Hepatocyte (in vitro differentiated cells): ENCODE measurements around the gene GPD1. TPM values are rescaled to one million over a fixed set of nuclear protein-coding genes. Genes with fewer than 3 reads are reported as not detected.
A peak's percentile ranks its signal among the peaks of the same experiment; 100 is the strongest.

Experiments used
- DNase-seq: peaks from one replicate; pipeline ENCODE4 v3.0.0-alpha.2; 2016; ENCODE audit warnings: low spot score
- H2AFZ ChIP-seq: fragments of 200-600 bp; sonication (generic); 2 replicates; pipeline ENCODE4 v1.6.0; 2016; ENCODE audit warnings: antibody characterized with exemption, mild to moderate bottlenecking
- H3K27ac ChIP-seq: fragments of 200-600 bp; sonication (generic); 2 replicates; pipeline ENCODE4 v1.5.1; 2016; ENCODE audit warnings: mild to moderate bottlenecking
- H3K27me3 ChIP-seq: fragments of 200-600 bp; sonication (generic); 2 replicates; pipeline ENCODE4 v1.6.1; 2016
- H3K36me3 ChIP-seq: fragments of 200-600 bp; sonication (generic); replicated peaks from 2 replicates; pipeline ENCODE4 v1.5.1; 2016; ENCODE audit warnings: low read depth; ENCODE audit not compliant: insufficient read depth
- H3K4me1 ChIP-seq: fragments of 200-600 bp; sonication (generic); 2 replicates; pipeline ENCODE4 v1.5.1; 2016; ENCODE audit warnings: mild to moderate bottlenecking, moderate library complexity; ENCODE audit not compliant: insufficient read depth
- H3K4me2 ChIP-seq: fragments of 200-600 bp; sonication (generic); 2 replicates; pipeline ENCODE4 v1.6.0; 2016
- H3K4me3 ChIP-seq: fragments of 200-600 bp; sonication (generic); 2 replicates; pipeline ENCODE4 v1.5.1; 2016; ENCODE audit warnings: mild to moderate bottlenecking
- H3K79me2 ChIP-seq: fragments of 200-600 bp; sonication (generic); 2 replicates; pipeline ENCODE4 v1.6.0; 2017; ENCODE audit warnings: mild to moderate bottlenecking
- H3K9me2 ChIP-seq: fragments of 200-600 bp; sonication (generic); replicated peaks from 2 replicates; pipeline ENCODE4 v1.6.0; 2017; ENCODE audit warnings: mild to moderate bottlenecking; ENCODE audit not compliant: insufficient read depth
- H3K9me3 ChIP-seq: fragments of 200-600 bp; sonication (generic); 2 replicates; pipeline ENCODE4 v1.5.1; 2016; ENCODE audit warnings: low read depth, mild to moderate bottlenecking
- H4K20me1 ChIP-seq: fragments of 200-600 bp; sonication (generic); 2 replicates; pipeline ENCODE4 v1.6.0; 2016; ENCODE audit warnings: mild to moderate bottlenecking; ENCODE audit not compliant: insufficient read depth, poor library complexity, severe bottlenecking
- EZH2 ChIP-seq: fragments of 200-600 bp; sonication (generic); IDR thresholded peaks from 2 replicates; pipeline ENCODE4 v1.6.1; 2016; ENCODE audit warnings: antibody characterized with exemption, mild to moderate bottlenecking, borderline replicate concordance
- EZH2phosphoT487 ChIP-seq: fragments of 200-600 bp; sonication (generic); IDR thresholded peaks from one replicate; pipeline ENCODE4 v1.6.1; 2018; ENCODE audit warnings: antibody characterized with exemption, mild to moderate bottlenecking, low read depth, moderate library complexity; ENCODE audit not compliant: unreplicated experiment, severe bottlenecking
- WGBS: methylation state at CpG from one replicate; pipeline ENCODE4 v1.1.6; 2016; ENCODE audit warnings: low lambda C conversion rate; ENCODE audit errors: missing lambda C conversion rate; 5-methylcytosine and 5-hydroxymethylcytosine counted together
- polyA plus RNA-seq: library from polyadenylated mRNA; unstranded; fragments of >200 nt; fragmentation: Nextera tagmentation; extraction: Ambion mirVana; gene quantifications from 2 replicates; pipeline ENCODE4 v1.2.1, GENCODE V29; 2016
- total RNA-seq: library from RNA; depleted of rRNA; stranded (reverse); fragments of >200 nt; gene quantifications from 2 replicates; pipeline ENCODE4 v1.2.3, GENCODE V29; 2014
- TF ChIP-seq, protein P1 (sequence below): fragments of 200-600 bp; sonication (generic); IDR thresholded peaks from 2 replicates; pipeline ENCODE4 v1.5.1; 2016; ENCODE audit warnings: antibody characterized with exemption, mild to moderate bottlenecking; ENCODE audit not compliant: poor library complexity

GPD1 gene
- total and polyA plus RNA-seq, 2 experiments from 2014 or later = 30.6 to 64.1 TPM

DNA sequence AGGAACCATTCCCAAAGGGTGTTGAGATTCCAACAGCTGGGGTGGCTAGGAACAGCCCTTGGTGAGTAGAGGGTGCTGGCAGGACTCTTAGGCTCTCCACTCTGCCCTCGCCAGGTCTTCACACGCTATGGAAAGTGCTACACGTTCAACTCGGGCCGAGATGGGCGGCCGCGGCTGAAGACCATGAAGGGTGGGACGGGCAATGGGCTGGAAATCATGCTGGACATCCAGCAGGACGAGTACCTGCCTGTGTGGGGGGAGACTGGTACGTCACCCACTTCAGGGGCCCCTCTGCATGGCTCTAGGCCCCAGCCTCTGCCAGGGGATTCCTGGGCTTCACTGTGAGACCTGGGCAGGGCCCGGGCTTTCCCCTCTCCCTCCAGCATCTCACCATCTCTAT is 26.7 kb upstream of the GPD1 start:
- H3K4me2 ChIP-seq = no peak overlapping the region
- H2AFZ ChIP-seq = no peak overlapping the region
- peaks cover 6% of the 10 kb centered on the region for H3K4me1 ChIP-seq
- DNase-seq = no peak
- TF ChIP-seq EZH2 (no peak), EZH2phosphoT487 (no peak)
- TF ChIP-seq, protein P1, sequence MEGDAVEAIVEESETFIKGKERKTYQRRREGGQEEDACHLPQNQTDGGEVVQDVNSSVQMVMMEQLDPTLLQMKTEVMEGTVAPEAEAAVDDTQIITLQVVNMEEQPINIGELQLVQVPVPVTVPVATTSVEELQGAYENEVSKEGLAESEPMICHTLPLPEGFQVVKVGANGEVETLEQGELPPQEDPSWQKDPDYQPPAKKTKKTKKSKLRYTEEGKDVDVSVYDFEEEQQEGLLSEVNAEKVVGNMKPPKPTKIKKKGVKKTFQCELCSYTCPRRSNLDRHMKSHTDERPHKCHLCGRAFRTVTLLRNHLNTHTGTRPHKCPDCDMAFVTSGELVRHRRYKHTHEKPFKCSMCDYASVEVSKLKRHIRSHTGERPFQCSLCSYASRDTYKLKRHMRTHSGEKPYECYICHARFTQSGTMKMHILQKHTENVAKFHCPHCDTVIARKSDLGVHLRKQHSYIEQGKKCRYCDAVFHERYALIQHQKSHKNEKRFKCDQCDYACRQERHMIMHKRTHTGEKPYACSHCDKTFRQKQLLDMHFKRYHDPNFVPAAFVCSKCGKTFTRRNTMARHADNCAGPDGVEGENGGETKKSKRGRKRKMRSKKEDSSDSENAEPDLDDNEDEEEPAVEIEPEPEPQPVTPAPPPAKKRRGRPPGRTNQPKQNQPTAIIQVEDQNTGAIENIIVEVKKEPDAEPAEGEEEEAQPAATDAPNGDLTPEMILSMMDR = no peak
- H3K36me3 ChIP-seq = no peaks in the 10 kb centered on the region
- H3K9me3 ChIP-seq = no peaks in the 10 kb centered on the region
- no peak overlapping the region for H3K27ac ChIP-seq
- WGBS = 89% methylated on average over 12 of the region's 12 CpGs
- H3K79me2 ChIP-seq = no peaks in the 10 kb centered on the region
- no peak overlapping the region for H3K4me3 ChIP-seq
- no peaks in the 10 kb centered on the region for H3K9me2 ChIP-seq
- H4K20me1 ChIP-seq = no peaks in the 10 kb centered on the region
- no peaks in the 10 kb centered on the region for H3K27me3 ChIP-seq

DNA sequence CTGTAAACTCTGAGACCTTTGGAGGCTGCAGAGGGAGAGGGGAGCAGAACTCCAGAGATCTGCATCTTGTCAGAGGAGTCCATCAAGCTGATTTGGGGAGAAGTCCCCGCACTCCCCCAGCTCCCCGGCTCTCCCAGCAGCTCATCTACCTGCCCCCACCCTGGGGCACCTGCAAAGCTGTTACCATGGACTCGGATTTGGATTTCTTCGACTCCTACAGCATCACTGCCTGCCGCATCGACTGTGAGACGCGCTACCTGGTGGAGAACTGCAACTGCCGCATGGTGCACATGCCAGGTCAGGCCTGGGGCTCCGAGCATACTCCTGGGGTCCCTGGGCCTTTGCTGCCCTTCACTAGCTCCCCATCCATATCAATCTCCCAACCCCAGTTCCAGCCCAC is 25.5 kb upstream of the GPD1 start:
- H4K20me1 ChIP-seq = no peaks in the 10 kb centered on the region
- no peaks in the 10 kb centered on the region for H3K27me3 ChIP-seq
- H3K4me1 ChIP-seq = peaks cover 12% of the 10 kb centered on the region
- H3K9me2 ChIP-seq = no peaks in the 10 kb centered on the region
- WGBS = 93% methylated on average over 9 of the region's 10 CpGs
- no peaks in the 10 kb centered on the region for H3K36me3 ChIP-seq
- TF ChIP-seq, protein P1 = no peak
- no peak for TF ChIP-seq EZH2
- H3K79me2 ChIP-seq = no peaks in the 10 kb centered on the region
- H3K27ac ChIP-seq = no peak overlapping the region
- H3K4me2 ChIP-seq = no peak overlapping the region
- no peak for DNase-seq
- H3K4me3 ChIP-seq = no peak overlapping the region
- no peak overlapping the region for H2AFZ ChIP-seq
- no peaks in the 10 kb centered on the region for H3K9me3 ChIP-seq

DNA sequence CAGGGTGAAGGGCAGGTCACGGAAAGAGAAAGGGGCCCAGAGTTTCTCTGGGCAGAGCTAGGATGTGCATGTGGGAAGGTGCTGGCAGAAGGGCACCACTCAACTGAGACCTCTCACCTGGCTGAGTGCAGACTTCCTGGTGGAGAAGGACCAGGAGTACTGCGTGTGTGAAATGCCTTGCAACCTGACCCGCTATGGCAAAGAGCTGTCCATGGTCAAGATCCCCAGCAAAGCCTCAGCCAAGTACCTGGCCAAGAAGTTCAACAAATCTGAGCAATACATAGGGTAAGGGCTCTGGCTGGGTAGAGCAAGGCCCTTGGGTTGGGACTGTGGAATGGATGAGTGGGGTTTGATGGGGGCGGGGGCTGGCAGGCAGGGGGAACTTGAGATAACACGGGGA is 24.0 kb upstream of the GPD1 start:
- Histone ChIP-seq H3K79me2 (peaks cover 11% of the 10 kb centered on the region), H3K36me3 (no peaks in the 10 kb centered on the region), H4K20me1 (no peaks in the 10 kb centered on the region), H3K9me3 (no peaks in the 10 kb centered on the region), H3K4me2 (no peak overlapping the region), H3K27ac (no peak overlapping the region), H3K4me1 (peaks cover 19% of the 10 kb centered on the region), H2AFZ (no peak overlapping the region), H3K4me3 (no peak overlapping the region), H3K9me2 (no peaks in the 10 kb centered on the region), H3K27me3 (no peaks in the 10 kb centered on the region)
- TF ChIP-seq EZH2 (no peak), EZH2phosphoT487 (no peak)
- TF ChIP-seq, protein P1 = no peak
- no peak for DNase-seq
- 86% methylated on average over 5 of the region's 5 CpGs for WGBS

DNA sequence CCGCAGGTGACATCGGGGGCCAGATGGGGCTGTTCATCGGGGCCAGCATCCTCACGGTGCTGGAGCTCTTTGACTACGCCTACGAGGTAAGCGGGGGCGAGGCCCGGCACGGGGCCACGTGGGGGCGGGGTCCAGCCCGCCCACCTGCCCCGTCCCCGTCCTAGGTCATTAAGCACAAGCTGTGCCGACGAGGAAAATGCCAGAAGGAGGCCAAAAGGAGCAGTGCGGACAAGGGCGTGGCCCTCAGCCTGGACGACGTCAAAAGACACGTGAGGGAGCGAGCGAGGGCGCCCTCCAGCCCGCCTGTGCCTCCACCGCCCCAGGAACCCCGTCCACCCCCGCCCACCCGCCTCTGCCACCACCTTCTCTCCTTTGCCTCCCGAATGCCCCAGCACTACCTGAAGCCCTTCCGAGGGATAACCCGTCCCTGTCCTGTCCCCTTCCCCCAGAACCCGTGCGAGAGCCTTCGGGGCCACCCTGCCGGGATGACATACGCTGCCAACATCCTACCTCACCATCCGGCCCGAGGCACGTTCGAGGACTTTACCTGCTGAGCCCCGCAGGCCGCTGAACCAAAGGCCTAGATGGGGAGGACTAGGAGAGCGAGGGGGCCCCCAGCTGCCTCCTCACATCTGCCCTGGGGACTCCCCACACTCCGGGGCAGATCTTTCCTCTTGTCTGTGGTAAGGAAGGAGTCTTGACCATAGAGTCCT is 22.6 kb upstream of the GPD1 start:
- Histone ChIP-seq H3K4me2 (no peak overlapping the region), H3K79me2 (peaks cover 15% of the 10 kb centered on the region), H3K27me3 (no peaks in the 10 kb centered on the region), H3K9me2 (no peaks in the 10 kb centered on the region), H3K4me3 (no peak overlapping the region), H3K27ac (peak overlapping the region; percentile 96), H3K4me1 (peaks cover 19% of the 10 kb centered on the region), H2AFZ (no peak overlapping the region), H4K20me1 (peaks cover 4% of the 10 kb centered on the region), H3K9me3 (no peaks in the 10 kb centered on the region), H3K36me3 (no peaks in the 10 kb centered on the region)
- no peak for DNase-seq
- 77% methylated on average over 24 of the region's 46 CpGs for WGBS
- TF ChIP-seq, protein P1 = no peak
- TF ChIP-seq EZH2phosphoT487 (no peak), EZH2 (no peak)
